HPDE6-E6E7 (cell line): ENCODE measurements around the gene KRT72.

Experiments used
- DNase-seq: peaks from one replicate; pipeline ENCODE4 v3.0.0; 2011; ENCODE audit warnings: missing footprints; ENCODE audit errors: extremely low spot score

KRT72 gene

GRCh38 chr12:52541709-52542108 lies 59.6 kb downstream of the KRT72 start:
- DNase-seq = no peak

GRCh38 chr12:52540531-52540930 lies 60.7 kb downstream of the KRT72 start:
- no peak for DNase-seq

- DNase-seq = no peak
These were observed 61.5 kb downstream of the KRT72 start for GRCh38 chr12:52539821-52540173.

DNA sequence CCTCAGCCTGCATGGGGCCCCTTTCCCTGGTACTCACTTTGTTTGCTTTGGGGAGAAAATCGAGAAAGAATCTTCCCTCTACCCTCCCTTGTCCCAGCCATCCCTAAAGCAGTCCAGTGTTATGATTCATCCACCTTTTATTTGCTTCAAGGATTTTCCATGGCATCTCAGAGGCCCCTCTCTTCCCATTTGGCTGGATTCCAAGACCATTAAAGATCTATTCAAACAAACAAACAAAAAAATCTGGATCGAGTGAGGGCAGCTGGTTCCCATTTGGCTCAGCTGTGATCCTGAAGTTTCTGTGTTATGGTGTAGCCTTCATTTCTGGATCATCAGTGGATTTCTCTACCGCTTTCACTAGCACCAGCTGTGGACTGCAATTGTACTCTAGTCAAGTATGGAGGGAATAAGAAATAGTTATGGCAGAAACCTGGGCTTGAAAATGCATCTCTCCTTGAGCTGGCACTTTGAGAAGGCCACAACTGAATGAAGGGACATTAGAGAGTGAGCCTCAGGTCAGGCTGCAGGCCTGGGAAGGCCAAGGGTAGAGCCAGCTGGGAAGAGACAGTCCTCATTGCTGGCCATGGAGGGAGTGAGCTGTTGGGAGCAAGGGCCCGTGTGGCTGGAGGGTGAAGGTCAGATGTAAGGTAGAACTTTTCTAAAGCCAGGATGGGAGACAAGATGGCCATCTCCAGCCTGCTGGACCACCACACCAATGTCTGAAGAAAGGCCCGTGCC lies 62.0 kb downstream of the KRT72 start:
- DNase-seq = no peak

- no peak for DNase-seq
These were observed 64.2 kb downstream of the KRT72 start for GRCh38 chr12:52537101-52537500.
